IMR-90 (cell line): ENCODE data around the gene ASPHD2. TPM values are rescaled to one million over a fixed set of nuclear protein-coding genes. Genes with fewer than 3 reads are reported as not detected.
A peak's percentile ranks its signal among the peaks of the same experiment; 100 is the strongest.
"Not testable (repeated sequence)": the region's sequence is repeated elsewhere in the genome, so short reads cannot be mapped to it uniquely, and the experiment has no call there.

Source experiments
- ATAC-seq: fragments of 200-7000 bp; cut with Tn5 transposase; 2 replicates; pipeline ENCODE4 v1.9.1; 2020; ENCODE audit warnings: low read depth, mild to moderate bottlenecking, moderate library complexity
- BruUV-seq: library from RNA; stranded (reverse); fragments of 400-500 nt; replicated peaks from 2 replicates; lab custom pipeline; 2021; lab: Mats Ljungman, UMichigan
- CTCF ChIA-PET: fragments of 300-600 bp; formaldehyde crosslinking; extraction: SDS; loops from one replicate; lab custom pipeline; 2021; ENCODE audit warnings: antibody characterized with exemption; lab: Yijun Ruan, JAX
- POLR2A ChIA-PET: fragments of 300-600 bp; sonication (Branson Sonifier 250); formaldehyde crosslinking; loops from one replicate; lab custom pipeline; 2022; ENCODE audit warnings: antibody characterized with exemption; ENCODE audit not compliant: unreplicated experiment; lab: Charles Lee
- DNase-seq: peaks from one replicate; pipeline ENCODE4 v3.0.0; 2013
- H2AFZ ChIP-seq: replicated peaks from 2 replicates; pipeline ENCODE3; 2013; ENCODE audit warnings: low read length, mild to moderate bottlenecking; ENCODE audit not compliant: poor library complexity
- H2AK5ac ChIP-seq: 2 replicates; pipeline ENCODE4 v1.6.1; 2013; ENCODE audit warnings: low read depth, low read length, inconsistent platforms
- H2AK9ac ChIP-seq: replicated peaks from 2 replicates; pipeline ENCODE3; 2013; ENCODE audit warnings: mild to moderate bottlenecking, low read depth, low read length, moderate library complexity; ENCODE audit not compliant: poor library complexity
- H2BK120ac ChIP-seq: 2 replicates; pipeline ENCODE4 v1.6.1; 2013; ENCODE audit warnings: low read depth, low read length, inconsistent platforms
- H2BK15ac ChIP-seq: 3 replicates; pipeline ENCODE4 v1.6.1; 2013; ENCODE audit warnings: low read depth, low read length, inconsistent platforms
- H2BK20ac ChIP-seq: 2 replicates; pipeline ENCODE4 v1.6.1; 2013; ENCODE audit warnings: low read depth, mild to moderate bottlenecking, inconsistent platforms, low read length, moderate library complexity
- H2BK5ac ChIP-seq: 2 replicates; pipeline ENCODE4 v1.6.1; 2013; ENCODE audit warnings: mild to moderate bottlenecking, low read depth, low read length, inconsistent platforms; ENCODE audit not compliant: poor library complexity, severe bottlenecking
- H3K14ac ChIP-seq: replicated peaks from 2 replicates; pipeline ENCODE4 v1.6.1; 2013; ENCODE audit warnings: low read depth, low read length, inconsistent platforms
- H3K18ac ChIP-seq: 2 replicates; pipeline ENCODE4 v1.6.1; 2013; ENCODE audit warnings: low read depth, low read length, control low read depth
- H3K23ac ChIP-seq: 2 replicates; pipeline ENCODE4 v1.6.1; 2013; ENCODE audit warnings: low read depth, low read length, inconsistent platforms
- H3K27ac ChIP-seq: 2 replicates; pipeline ENCODE4 v1.5.1; 2013; ENCODE audit warnings: mild to moderate bottlenecking, control low read depth, low read length; ENCODE audit not compliant: insufficient read depth
- H3K27me3 ChIP-seq: 2 replicates; pipeline ENCODE4 v1.6.1; 2013; ENCODE audit warnings: low read length; ENCODE audit not compliant: control insufficient read depth, insufficient read depth
- H3K36me3 ChIP-seq: 2 replicates; pipeline ENCODE4 v1.6.1; 2013; ENCODE audit warnings: low read length, mixed read lengths; ENCODE audit not compliant: control insufficient read depth, insufficient read depth
- H3K4ac ChIP-seq: 2 replicates; pipeline ENCODE4 v1.6.1; 2013; ENCODE audit warnings: low read depth, low read length, inconsistent platforms
- H3K4me1 ChIP-seq: 2 replicates; pipeline ENCODE4 v1.6.1; 2013; ENCODE audit warnings: low read length, mixed read lengths; ENCODE audit not compliant: control insufficient read depth, insufficient read depth
- H3K4me2 ChIP-seq: 2 replicates; pipeline ENCODE4 v1.6.1; 2013; ENCODE audit warnings: low read depth, mild to moderate bottlenecking, control low read depth, low read length, moderate library complexity
- H3K4me3 ChIP-seq: 2 replicates; pipeline ENCODE4 v1.5.1; 2013; ENCODE audit warnings: low read depth, mild to moderate bottlenecking, control low read depth, low read length, moderate library complexity; ENCODE audit not compliant: insufficient read depth
- H3K56ac ChIP-seq: 2 replicates; pipeline ENCODE4 v1.6.1; 2013; ENCODE audit warnings: low read length, inconsistent platforms; ENCODE audit not compliant: insufficient read depth; ENCODE audit errors: extremely low read depth
- H3K79me1 ChIP-seq, 2 experiments: 2 replicates each; pipeline ENCODE4 v1.6.1; 2013; ENCODE audit warnings: low read length in 2 of 2, inconsistent platforms in 1 of 2, low read depth in 1 of 2
- H3K9ac ChIP-seq: 2 replicates; pipeline ENCODE4 v1.6.1; 2013; ENCODE audit warnings: low read depth, low read length, control low read depth
- H3K9me1 ChIP-seq: 2 replicates; pipeline ENCODE4 v1.6.1; 2013; ENCODE audit warnings: low read length, inconsistent platforms; ENCODE audit not compliant: insufficient read depth
- H3K9me3 ChIP-seq: 2 replicates; pipeline ENCODE4 v1.6.1; 2013; ENCODE audit warnings: low read length; ENCODE audit not compliant: control insufficient read depth, insufficient read depth
- H4K20me1 ChIP-seq: 2 replicates; pipeline ENCODE4 v1.6.1; 2013; ENCODE audit warnings: low read length, inconsistent platforms; ENCODE audit not compliant: insufficient read depth
- H4K5ac ChIP-seq: 2 replicates; pipeline ENCODE4 v1.6.1; 2013; ENCODE audit warnings: mild to moderate bottlenecking, low read depth, low read length, control low read depth
- H4K8ac ChIP-seq, 2 experiments: 2 replicates each; pipeline ENCODE4 v1.6.1; 2013; ENCODE audit warnings: low read depth in 2 of 2, low read length in 2 of 2, control low read depth in 1 of 2, inconsistent platforms in 1 of 2
- H4K91ac ChIP-seq: 2 replicates; pipeline ENCODE4 v1.6.1; 2013; ENCODE audit warnings: low read depth, low read length, inconsistent platforms; ENCODE audit not compliant: insufficient read depth
- BHLHE40 ChIP-seq: fragments of 150-350 bp; IDR thresholded peaks from 2 replicates; pipeline ENCODE4 v1.6.1; 2016; ENCODE audit warnings: mild to moderate bottlenecking, low read depth, low read length
- ELK1 ChIP-seq: fragments of 150-350 bp; IDR thresholded peaks from 2 replicates; pipeline ENCODE4 v1.6.1; 2016; ENCODE audit warnings: low read depth, mild to moderate bottlenecking, low read length, moderate library complexity, borderline replicate concordance
- RFX5 ChIP-seq: IDR thresholded peaks from 2 replicates; pipeline ENCODE4 v1.8.0; 2012; ENCODE audit warnings: low read depth, mild to moderate bottlenecking, low read length, moderate library complexity
- USF2 ChIP-seq: fragments of 150-350 bp; IDR thresholded peaks from 2 replicates; pipeline ENCODE4 v1.6.1; 2017; ENCODE audit warnings: mild to moderate bottlenecking, antibody characterized with exemption, low read length, low read depth
- WGBS, 2 experiments: methylation state at CpG; one replicate each; pipeline versions ENCODE4 v1.1.5 to v1.1.7; 2013; ENCODE audit warnings: missing lambda C conversion rate in 2 of 2; ENCODE audit not compliant: insufficient read length in 1 of 2; ENCODE audit errors: extremely low coverage in 2 of 2; 5-methylcytosine and 5-hydroxymethylcytosine counted together
- dilution Hi-C: fragments of 300-500 bp; cut with HindIII; formaldehyde crosslinking; loops from one replicate; pipeline ENCODE4 v1.14.3; 2018; ENCODE audit warnings: low sequenced_read_pairs; ENCODE audit not compliant: unreplicated experiment
- in situ Hi-C: fragments of 300-500 bp; cut with MboI; formaldehyde crosslinking; loops from 3 replicates; pipeline ENCODE4 v1.14.3; 2019; ENCODE audit warnings: low sequenced_read_pairs, inconsistent platforms, mixed read lengths
- intact Hi-C: fragments of 100-400 bp; cut with micrococcal nuclease; formaldehyde crosslinking; loops from 2 replicates; pipeline ENCODE4 v1.10.0; 2022
- polyA plus RNA-seq, 3 experiments: library from polyadenylated mRNA; depleted of rRNA; stranded (reverse); fragments of >200 nt; gene quantifications; 2 replicates each; pipeline ENCODE4 v1.2.3, GENCODE V29; 2012; ENCODE audit warnings: low replicate concordance in 1 of 3
- total RNA-seq: library from RNA; depleted of rRNA; stranded (reverse); fragments of >200 nt; gene quantifications from 2 replicates; pipeline ENCODE4 v1.2.3, GENCODE V29; 2012

Gene ASPHD2
- total and polyA plus RNA-seq, 2 of the 4 experiments (the other 2 are of a cell fraction), result 1.3 to 1.4 TPM

GRCh38 chr22:26406118-26406517, 22.9 kb upstream of the ASPHD2 start:
- Histone ChIP-seq H3K79me1 (no peaks in the 10 kb centered on the region), H3K4me2 (no peak overlapping the region), H2AK9ac (no peak overlapping the region), H3K36me3 (no peaks in the 10 kb centered on the region), H2BK15ac (no peak overlapping the region), H3K9ac (no peak overlapping the region), H4K91ac (no peak overlapping the region), H4K20me1 (no peaks in the 10 kb centered on the region), H3K14ac (no peak overlapping the region), H3K9me1 (no peaks in the 10 kb centered on the region), H3K18ac (no peak overlapping the region), H2BK5ac (no peak overlapping the region), H3K27me3 (peaks cover 26% of the 10 kb centered on the region), H3K4me3 (no peak overlapping the region), H3K27ac (no peak overlapping the region), H2AFZ (no peak overlapping the region), H3K4ac (no peak overlapping the region), H2AK5ac (no peak overlapping the region), H2BK120ac (no peak overlapping the region), H3K4me1 (no peaks in the 10 kb centered on the region), H2BK20ac (no peak overlapping the region), H3K56ac (no peak overlapping the region), H3K9me3 (no peaks in the 10 kb centered on the region), H4K5ac (no peak overlapping the region), H4K8ac (no peak overlapping the region), H3K23ac (no peak overlapping the region)
- ChIA-PET POLR2A (no interaction called here), CTCF (no interaction called here)
- no peak for ATAC-seq
- in situ Hi-C loops (no loop called here), intact Hi-C loops (no loop called here), dilution Hi-C loops (no loop called here)
- TF ChIP-seq ELK1 (no peak), BHLHE40 (no peak), RFX5 (no peak), USF2 (peak; percentile 81)
- DNase-seq, result peak; percentile 66
- no CpG with 5 or more reads among the region's 4 CpGs for WGBS, 2 experiments
- no TSS peak for BruUV-seq

- H2BK15ac ChIP-seq, H2BK20ac ChIP-seq, H2AFZ ChIP-seq, H3K56ac ChIP-seq, CTCF ChIA-PET, H3K14ac ChIP-seq, H4K91ac ChIP-seq, H3K4me2 ChIP-seq, POLR2A ChIA-PET, ATAC-seq, H3K36me3 ChIP-seq, H2BK5ac ChIP-seq, H3K79me1 ChIP-seq, H2AK5ac ChIP-seq, H3K18ac ChIP-seq, H3K9me1 ChIP-seq, H4K20me1 ChIP-seq, H3K23ac ChIP-seq, H2AK9ac ChIP-seq, H3K4me1 ChIP-seq, H3K9me3 ChIP-seq, H3K4ac ChIP-seq, dilution Hi-C loops, intact Hi-C loops, in situ Hi-C loops, H3K9ac ChIP-seq, H4K5ac ChIP-seq, H3K27ac ChIP-seq, BruUV-seq, H4K8ac ChIP-seq, H2BK120ac ChIP-seq, H3K4me3 ChIP-seq, DNase-seq: not testable (repeated sequence)
- no CpG with 5 or more reads among the region's 7 CpGs for WGBS, 2 experiments
- peaks cover 36% of the 10 kb centered on the region for H3K27me3 ChIP-seq
Observed at GRCh38 chr22:26408562-26409220, 20.4 kb upstream of the ASPHD2 start.
